NB4 (cell line): ENCODE measurements around the gene CLSTN2.

ENCODE experiments used
- DNase-seq: peaks from one replicate; pipeline ENCODE4 v3.0.0; 2010; ENCODE audit warnings: low read depth
- H3K4me3 ChIP-seq: one replicate; pipeline ENCODE4 v1.5.1; 2011; ENCODE audit warnings: mild to moderate bottlenecking, low read depth, low read length, moderate library complexity
- CTCF ChIP-seq: IDR thresholded peaks from one replicate; pipeline ENCODE4 v1.5.1; 2012; ENCODE audit warnings: low read depth, low read length
- MAX ChIP-seq: IDR thresholded peaks from 2 replicates; pipeline ENCODE4 v1.6.1; 2011; ENCODE audit warnings: low read depth, low read length
- MYC ChIP-seq: IDR thresholded peaks from 2 replicates; pipeline ENCODE4 v1.6.1; 2011; ENCODE audit warnings: low read depth, low read length
- POLR2A ChIP-seq: IDR thresholded peaks from 2 replicates; pipeline ENCODE4 v1.6.1; 2011; ENCODE audit warnings: mild to moderate bottlenecking; ENCODE audit not compliant: insufficient read length; ENCODE audit errors: extremely low read depth

The CLSTN2 gene

GRCh38 chr3:140430494-140430893 is 495.5 kb downstream of the CLSTN2 start:
- no peak for DNase-seq
- TF ChIP-seq CTCF (no peak), MYC (no peak), POLR2A (no peak), MAX (no peak)
- H3K4me3 ChIP-seq: no peak overlapping the region

GRCh38 chr3:140432229-140432669 is 497.3 kb downstream of the CLSTN2 start:
- no peak for TF ChIP-seq MYC
- TF ChIP-seq CTCF: no peak
- no peak for TF ChIP-seq MAX
- TF ChIP-seq POLR2A: no peak
- DNase-seq: no peak
- H3K4me3 ChIP-seq: no peak overlapping the region

GRCh38 chr3:140433431-140433830 is 498.4 kb downstream of the CLSTN2 start:
- no peak for DNase-seq
- H3K4me3 ChIP-seq: no peak overlapping the region
- no peak for TF ChIP-seq MYC
- no peak for TF ChIP-seq POLR2A
- TF ChIP-seq CTCF: no peak
- TF ChIP-seq MAX: no peak

- no peak for DNase-seq
- no peak overlapping the region for H3K4me3 ChIP-seq
- TF ChIP-seq POLR2A: no peak
- TF ChIP-seq MYC: no peak
- no peak for TF ChIP-seq MAX
- TF ChIP-seq CTCF: no peak
Observed at GRCh38 chr3:140434261-140434905, 499.4 kb downstream of the CLSTN2 start.

- no peak overlapping the region for H3K4me3 ChIP-seq
- TF ChIP-seq MYC (no peak), POLR2A (no peak), MAX (no peak), CTCF (no peak)
- no peak for DNase-seq
Observed at GRCh38 chr3:140436421-140436820, 501.4 kb downstream of the CLSTN2 start.
